Activated CD4-positive, alpha-beta memory T cell treated with anti-CD3 and anti-CD28 coated beads for 36 hours (primary cell): ENCODE measurements around the gene PTN. TPM values are rescaled to one million over a fixed set of nuclear protein-coding genes. Genes with fewer than 3 reads are reported as not detected.

ENCODE experiments used
- CTCF ChIA-PET: fragments of 350-600 bp; sonication (Branson Sonifier 250); formaldehyde crosslinking; loops from one replicate; lab custom pipeline; 2021; ENCODE audit warnings: antibody characterized with exemption, inconsistent platforms; lab: Charles Lee
- POLR2A ChIA-PET: fragments of 350-600 bp; sonication (Branson Sonifier 250); formaldehyde crosslinking; loops from one replicate; lab custom pipeline; 2021; ENCODE audit warnings: antibody characterized with exemption; lab: Charles Lee
- DNase-seq: peaks from one replicate; pipeline ENCODE4 v3.0.0-alpha.2; 2020
- H3K27ac Mint-ChIP-seq: one replicate; pipeline ENCODE4 v1.8.0; 2021; ENCODE audit warnings: mixed read lengths
- H3K27me3 Mint-ChIP-seq: one replicate; pipeline ENCODE4 v1.8.0; 2021; ENCODE audit warnings: mixed read lengths
- H3K36me3 Mint-ChIP-seq: one replicate; pipeline ENCODE4 v1.8.0; 2021; ENCODE audit warnings: mixed read lengths
- H3K4me1 Mint-ChIP-seq: one replicate; pipeline ENCODE4 v1.8.0; 2021; ENCODE audit warnings: low read depth, mixed read lengths
- H3K4me3 Mint-ChIP-seq: one replicate; pipeline ENCODE4 v1.8.0; 2021; ENCODE audit warnings: mild to moderate bottlenecking, mixed read lengths
- H3K9me3 Mint-ChIP-seq: one replicate; pipeline ENCODE4 v1.8.0; 2021; ENCODE audit warnings: mixed read lengths
- intact Hi-C: fragments of 100-400 bp; cut with micrococcal nuclease; formaldehyde crosslinking; loops from one replicate; pipeline ENCODE4 v1.15.1; 2023
- total RNA-seq, 2 experiments: library from RNA; stranded (reverse); gene quantifications; one replicate each; pipeline ENCODE4 v1.2.3, GENCODE V29; 2021

PTN gene
- total RNA-seq, 2 experiments from 2014 or later = not detected

DNA sequence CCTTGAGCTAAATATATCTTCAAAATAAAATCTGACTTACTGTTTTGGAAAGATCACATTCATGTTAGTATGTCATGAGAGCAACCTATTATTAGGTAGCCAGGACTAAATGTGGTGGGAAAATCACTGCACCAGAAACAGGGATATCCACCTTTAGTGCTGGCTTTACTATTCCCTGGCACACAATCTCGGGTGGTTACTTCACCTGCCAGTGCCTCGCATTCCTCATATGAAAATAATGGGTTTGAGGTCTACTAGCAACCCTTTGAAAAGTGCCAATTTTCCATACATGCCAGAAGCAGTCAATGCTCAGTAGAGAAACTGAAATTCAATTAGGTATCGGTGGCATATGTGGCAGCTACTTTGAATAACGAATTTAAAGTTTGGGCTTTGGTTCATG lies 36.8 kb downstream of the PTN start:
- no peak for DNase-seq
- no peaks in the 10 kb centered on the region for H3K36me3 Mint-ChIP-seq
- H3K4me3 Mint-ChIP-seq = no peak overlapping the region
- intact Hi-C loops = no loop called here
- POLR2A ChIA-PET = no interaction called here
- H3K27me3 Mint-ChIP-seq = no peaks in the 10 kb centered on the region
- no peaks in the 10 kb centered on the region for H3K4me1 Mint-ChIP-seq
- no peaks in the 10 kb centered on the region for H3K9me3 Mint-ChIP-seq
- H3K27ac Mint-ChIP-seq = no peak overlapping the region
- CTCF ChIA-PET = no interaction called here

DNA sequence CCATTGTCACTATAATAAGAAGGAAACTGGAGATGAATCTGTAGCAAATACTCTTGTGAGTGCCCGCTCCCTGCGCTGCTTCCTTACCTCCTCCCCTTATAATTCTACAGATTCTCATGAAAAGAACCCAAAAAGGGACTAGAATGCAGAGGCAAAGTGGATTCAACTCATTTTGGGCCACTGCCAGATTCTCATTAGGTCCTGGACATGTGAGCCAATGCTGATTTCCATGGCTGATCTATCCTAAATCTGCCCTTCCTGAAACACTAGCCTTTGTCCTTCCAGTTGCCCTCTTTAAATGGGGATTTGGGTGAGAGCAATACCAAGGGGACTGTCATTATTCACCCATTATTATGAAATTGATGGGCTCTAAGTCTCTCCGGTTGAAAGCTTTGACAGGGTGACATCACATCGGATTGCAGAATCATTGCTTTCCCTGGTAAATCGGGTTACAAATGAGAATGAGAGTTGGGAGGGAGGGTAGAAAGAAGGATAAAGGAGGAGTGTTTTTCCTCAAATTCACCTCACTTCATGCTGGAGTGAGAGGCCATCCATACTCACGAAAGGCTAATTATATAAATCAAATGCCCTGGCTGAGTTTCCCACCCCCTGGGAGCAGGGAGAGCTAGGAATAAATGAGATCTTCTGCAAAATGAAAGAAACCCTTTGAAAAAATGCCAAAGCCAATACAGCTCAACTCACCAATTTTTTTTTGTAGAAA lies 37.5 kb downstream of the PTN start:
- H3K36me3 Mint-ChIP-seq = no peaks in the 10 kb centered on the region
- no peak overlapping the region for H3K4me3 Mint-ChIP-seq
- H3K27ac Mint-ChIP-seq = no peak overlapping the region
- CTCF ChIA-PET = no interaction called here
- POLR2A ChIA-PET = no interaction called here
- no peaks in the 10 kb centered on the region for H3K9me3 Mint-ChIP-seq
- intact Hi-C loops = no loop called here
- no peaks in the 10 kb centered on the region for H3K4me1 Mint-ChIP-seq
- no peak for DNase-seq
- no peaks in the 10 kb centered on the region for H3K27me3 Mint-ChIP-seq

- ChIA-PET CTCF (no interaction called here), POLR2A (no interaction called here)
- Mint-ChIP-seq H3K4me1 (no peaks in the 10 kb centered on the region), H3K27me3 (no peaks in the 10 kb centered on the region), H3K36me3 (no peaks in the 10 kb centered on the region), H3K27ac (no peak overlapping the region), H3K9me3 (no peaks in the 10 kb centered on the region), H3K4me3 (no peak overlapping the region)
- DNase-seq = no peak
- intact Hi-C loops = no loop called here
These were observed 38.8 kb downstream of the PTN start for GRCh38 chr7:137304624-137305235.

DNA sequence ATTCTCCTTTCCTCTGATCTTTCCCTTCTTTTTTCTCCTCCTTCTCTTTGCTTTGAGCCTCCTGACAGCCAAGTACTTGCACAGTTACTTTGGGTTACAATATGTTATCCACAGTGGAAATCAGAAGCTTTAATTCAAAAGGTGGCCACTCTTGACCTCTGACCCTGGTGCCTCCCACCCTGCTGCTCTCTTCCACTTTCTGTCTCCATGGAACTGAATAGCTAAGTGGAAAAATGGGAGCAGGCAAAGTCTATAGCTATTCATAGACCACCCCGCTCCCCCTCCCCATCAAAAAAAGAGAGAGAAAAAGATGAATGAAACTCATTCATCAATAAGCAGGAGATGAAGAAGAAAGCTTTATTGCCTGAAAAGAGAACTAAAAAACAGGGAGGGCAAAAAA lies 39.4 kb downstream of the PTN start:
- ChIA-PET CTCF (no interaction called here), POLR2A (no interaction called here)
- no peaks in the 10 kb centered on the region for H3K9me3 Mint-ChIP-seq
- H3K36me3 Mint-ChIP-seq = no peaks in the 10 kb centered on the region
- no peak overlapping the region for H3K4me3 Mint-ChIP-seq
- no peak overlapping the region for H3K27ac Mint-ChIP-seq
- no peaks in the 10 kb centered on the region for H3K4me1 Mint-ChIP-seq
- DNase-seq = no peak
- no peaks in the 10 kb centered on the region for H3K27me3 Mint-ChIP-seq
- intact Hi-C loops = no loop called here

- intact Hi-C loops = no loop called here
- Mint-ChIP-seq H3K4me1 (no peaks in the 10 kb centered on the region), H3K4me3 (no peak overlapping the region), H3K36me3 (no peaks in the 10 kb centered on the region), H3K27me3 (no peaks in the 10 kb centered on the region), H3K9me3 (no peaks in the 10 kb centered on the region), H3K27ac (no peak overlapping the region)
- ChIA-PET POLR2A (no interaction called here), CTCF (no interaction called here)
- no peak for DNase-seq
These were observed 41.5 kb downstream of the PTN start for GRCh38 chr7:137302081-137302480.

DNA sequence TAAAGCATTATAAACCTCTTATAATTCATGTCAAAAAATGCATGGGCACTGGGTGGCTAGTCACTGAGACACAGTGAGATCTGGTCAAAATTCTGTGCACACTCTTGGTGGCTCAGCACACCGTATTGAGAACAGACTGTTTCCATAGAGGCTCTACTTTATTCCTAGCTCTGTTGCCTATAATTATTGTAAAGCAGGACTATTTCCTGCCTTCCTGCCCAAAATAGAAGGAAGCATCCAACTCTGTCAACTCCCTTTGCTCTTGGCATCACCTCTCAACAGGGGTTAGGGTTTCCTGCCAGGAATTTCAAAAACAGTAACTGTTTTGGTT lies 45.1 kb downstream of the PTN start:
- Mint-ChIP-seq H3K4me1 (no peaks in the 10 kb centered on the region), H3K36me3 (no peaks in the 10 kb centered on the region), H3K4me3 (no peak overlapping the region), H3K27ac (no peak overlapping the region), H3K9me3 (peaks cover 2% of the 10 kb centered on the region), H3K27me3 (no peaks in the 10 kb centered on the region)
- POLR2A ChIA-PET = no interaction called here
- CTCF ChIA-PET = no interaction called here
- no peak for DNase-seq
- intact Hi-C loops = no loop called here

- ChIA-PET POLR2A (interaction anchor here (0.6 kb wide), 1 partner anchor 289 kb away, joined by 3 read pairs; no protein-coding TSS in a partner anchor), CTCF (no interaction called here)
- Mint-ChIP-seq H3K36me3 (no peaks in the 10 kb centered on the region), H3K27me3 (no peaks in the 10 kb centered on the region), H3K27ac (no peak overlapping the region), H3K4me1 (no peaks in the 10 kb centered on the region), H3K9me3 (peaks cover 2% of the 10 kb centered on the region), H3K4me3 (no peak overlapping the region)
- DNase-seq = no peak
- intact Hi-C loops = no loop called here
These were observed 45.7 kb downstream of the PTN start for GRCh38 chr7:137297551-137298463.

- Mint-ChIP-seq H3K4me1 (no peaks in the 10 kb centered on the region), H3K27me3 (no peaks in the 10 kb centered on the region), H3K27ac (no peak overlapping the region), H3K36me3 (no peaks in the 10 kb centered on the region), H3K9me3 (peaks cover 7% of the 10 kb centered on the region), H3K4me3 (no peak overlapping the region)
- no peak for DNase-seq
- intact Hi-C loops = no loop called here
- ChIA-PET CTCF (no interaction called here), POLR2A (no interaction called here)
These were observed 47.0 kb downstream of the PTN start for GRCh38 chr7:137296576-137296975.

DNA sequence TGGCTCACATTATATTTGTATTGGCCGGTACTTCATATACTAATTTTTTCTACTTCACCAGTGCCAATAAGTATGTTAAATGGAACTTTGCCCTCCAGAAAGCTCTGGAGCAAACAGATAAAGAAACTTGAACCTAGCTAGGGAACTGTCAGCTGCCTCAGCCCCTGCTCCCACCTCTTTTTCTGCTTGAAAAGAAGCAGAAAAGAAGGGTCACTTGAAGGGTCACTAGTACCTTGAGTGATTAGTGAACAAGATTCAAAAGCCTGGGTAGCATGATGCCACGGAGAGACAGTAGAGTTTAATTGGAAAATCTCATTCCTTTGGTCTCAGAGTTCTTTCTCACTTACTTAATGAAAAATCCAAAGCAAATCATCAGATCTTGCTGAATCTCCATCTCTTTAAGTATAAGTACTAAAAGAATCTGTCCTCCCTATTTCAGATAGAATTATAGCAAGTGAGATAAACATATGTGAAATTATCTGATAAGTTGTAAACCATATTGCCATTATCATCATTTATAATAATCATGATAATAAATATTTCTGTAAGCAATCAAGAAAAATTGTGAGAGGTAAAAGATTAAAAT lies 47.7 kb downstream of the PTN start:
- POLR2A ChIA-PET = no interaction called here
- no peaks in the 10 kb centered on the region for H3K4me1 Mint-ChIP-seq
- CTCF ChIA-PET = no interaction called here
- no peak overlapping the region for H3K4me3 Mint-ChIP-seq
- no peak overlapping the region for H3K27ac Mint-ChIP-seq
- H3K36me3 Mint-ChIP-seq = no peaks in the 10 kb centered on the region
- DNase-seq = no peak
- H3K9me3 Mint-ChIP-seq = peaks cover 7% of the 10 kb centered on the region
- no peaks in the 10 kb centered on the region for H3K27me3 Mint-ChIP-seq
- intact Hi-C loops = no loop called here

DNA sequence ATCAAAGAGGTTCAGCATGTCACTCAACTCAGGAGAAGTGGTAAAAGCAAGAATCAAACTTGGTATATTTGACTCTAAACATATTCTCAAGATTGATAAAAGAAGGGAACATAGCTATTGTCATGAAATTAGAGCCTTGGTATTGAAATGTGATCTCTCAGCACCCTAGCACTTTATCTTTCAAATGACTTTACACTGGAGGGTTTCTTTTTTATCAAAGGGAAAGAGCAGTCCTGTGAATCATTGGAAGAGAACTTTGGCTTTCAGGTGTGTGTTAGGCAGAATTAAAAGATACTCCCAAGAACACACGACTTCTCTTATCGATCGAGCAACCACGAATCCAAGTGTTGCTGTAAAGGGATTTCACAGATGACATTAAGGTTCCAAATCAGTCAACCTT lies 54.4 kb downstream of the PTN start:
- H3K36me3 Mint-ChIP-seq = no peaks in the 10 kb centered on the region
- H3K27me3 Mint-ChIP-seq = no peaks in the 10 kb centered on the region
- POLR2A ChIA-PET = no interaction called here
- H3K27ac Mint-ChIP-seq = no peak overlapping the region
- H3K9me3 Mint-ChIP-seq = peaks cover 18% of the 10 kb centered on the region
- intact Hi-C loops = no loop called here
- no peak overlapping the region for H3K4me3 Mint-ChIP-seq
- DNase-seq = no peak
- CTCF ChIA-PET = no interaction called here
- H3K4me1 Mint-ChIP-seq = no peaks in the 10 kb centered on the region

- Mint-ChIP-seq H3K27me3 (no peaks in the 10 kb centered on the region), H3K4me3 (no peak overlapping the region), H3K9me3 (peaks cover 15% of the 10 kb centered on the region), H3K27ac (no peak overlapping the region), H3K36me3 (no peaks in the 10 kb centered on the region), H3K4me1 (no peaks in the 10 kb centered on the region)
- ChIA-PET CTCF (no interaction called here), POLR2A (no interaction called here)
- no peak for DNase-seq
- intact Hi-C loops = no loop called here
These were observed 55.8 kb downstream of the PTN start for GRCh38 chr7:137287651-137288258.

GRCh38 chr7:137283153-137283552 lies 60.4 kb downstream of the PTN start:
- CTCF ChIA-PET = no interaction called here
- intact Hi-C loops = no loop called here
- Mint-ChIP-seq H3K27me3 (no peaks in the 10 kb centered on the region), H3K4me3 (no peak overlapping the region), H3K36me3 (no peaks in the 10 kb centered on the region), H3K9me3 (peaks cover 2% of the 10 kb centered on the region), H3K27ac (no peak overlapping the region), H3K4me1 (no peaks in the 10 kb centered on the region)
- no peak for DNase-seq
- POLR2A ChIA-PET = no interaction called here
